ENCODE results near the gene TBC1D3. TPM values are rescaled to one million over a fixed set of nuclear protein-coding genes. Genes with fewer than 3 reads are reported as not detected.
"Not testable (repeated sequence)": the region's sequence is repeated elsewhere in the genome, so short reads cannot be mapped to it uniquely, and the experiment has no call there.

The TBC1D3 gene
- 1 to 10 TPM in 1 of 2 experiments, not detected in 1; 1.6 TPM for total RNA-seq
- polyA plus RNA-seq = not detected

GRCh38 chr17:38192455-38192854, at the start of gene TBC1D3:
Gene TBC1D3, minus strand, starts transcription at chr17:38192555. Its CDS starts 1,526 bp downstream, at chr17:38191029.
- POLR2A ChIA-PET; H3K27ac ChIP-seq (ENCODE audit: low read depth, low read length); H3K9me3 Mint-ChIP-seq; H3K4me3 Mint-ChIP-seq; H3K27me3 Mint-ChIP-seq; H3K27ac Mint-ChIP-seq; H3K36me3 ChIP-seq (ENCODE audit: insufficient read depth, low read length); H3K36me3 Mint-ChIP-seq; H3K27me3 ChIP-seq (ENCODE audit: insufficient read depth, low read length, poor library complexity, severe bottlenecking); H3K4me3 ChIP-seq (ENCODE audit: low read length); H3K9me3 ChIP-seq (ENCODE audit: low read length); DNase-seq; H3K4me1 ChIP-seq (ENCODE audit: insufficient read depth, low read length); CTCF ChIA-PET; H3K4me1 Mint-ChIP-seq: not testable (repeated sequence)

DNA sequence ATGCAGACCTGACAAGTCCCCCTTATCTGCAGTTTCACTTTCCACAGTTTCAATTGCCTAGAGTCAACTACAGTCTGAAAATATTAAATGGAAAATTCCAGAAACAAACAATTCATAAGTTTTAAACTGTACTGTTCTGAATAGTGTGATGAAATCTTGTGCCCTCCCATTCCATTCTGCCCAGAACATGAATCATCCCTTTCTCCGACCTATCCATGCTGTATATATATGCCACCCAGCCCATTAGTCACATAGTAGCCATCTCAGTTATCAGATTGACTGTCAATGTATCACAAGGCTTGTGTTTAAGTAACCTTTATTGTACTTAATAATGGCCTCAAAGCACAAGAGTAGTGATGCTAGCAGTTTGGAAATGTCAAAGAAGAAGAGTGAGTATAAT, 40.4 kb upstream of the TBC1D3 start:
- H3K36me3 Mint-ChIP-seq; H3K4me1 ChIP-seq (ENCODE audit: insufficient read depth, low read length); H3K9me3 ChIP-seq (ENCODE audit: low read length); H3K4me3 ChIP-seq (ENCODE audit: low read length); H3K4me3 Mint-ChIP-seq; H3K36me3 ChIP-seq (ENCODE audit: insufficient read depth, low read length); H3K27ac Mint-ChIP-seq; H3K9me3 Mint-ChIP-seq; H3K27me3 Mint-ChIP-seq; H3K27me3 ChIP-seq (ENCODE audit: insufficient read depth, low read length, poor library complexity, severe bottlenecking); POLR2A ChIA-PET; DNase-seq; H3K4me1 Mint-ChIP-seq; CTCF ChIA-PET; H3K27ac ChIP-seq (ENCODE audit: low read depth, low read length): not testable (repeated sequence)

- H3K27ac ChIP-seq (ENCODE audit: low read depth, low read length); H3K9me3 Mint-ChIP-seq; H3K4me3 ChIP-seq (ENCODE audit: low read length); H3K36me3 Mint-ChIP-seq; DNase-seq; H3K27me3 ChIP-seq (ENCODE audit: insufficient read depth, low read length, poor library complexity, severe bottlenecking); H3K4me3 Mint-ChIP-seq; H3K4me1 ChIP-seq (ENCODE audit: insufficient read depth, low read length); CTCF ChIA-PET; H3K27ac Mint-ChIP-seq; POLR2A ChIA-PET; H3K9me3 ChIP-seq (ENCODE audit: low read length); H3K36me3 ChIP-seq (ENCODE audit: insufficient read depth, low read length); H3K27me3 Mint-ChIP-seq; H3K4me1 Mint-ChIP-seq: not testable (repeated sequence)
Measured at GRCh38 chr17:38225844-38226495, 33.6 kb upstream of the TBC1D3 start.

GRCh38 chr17:38220867-38221266, 28.5 kb upstream of the TBC1D3 start:
- H3K9me3 Mint-ChIP-seq; H3K9me3 ChIP-seq (ENCODE audit: low read length); H3K4me1 Mint-ChIP-seq; CTCF ChIA-PET; H3K36me3 ChIP-seq (ENCODE audit: insufficient read depth, low read length); H3K4me1 ChIP-seq (ENCODE audit: insufficient read depth, low read length); H3K4me3 ChIP-seq (ENCODE audit: low read length); H3K36me3 Mint-ChIP-seq; H3K27me3 Mint-ChIP-seq; DNase-seq; H3K4me3 Mint-ChIP-seq; H3K27me3 ChIP-seq (ENCODE audit: insufficient read depth, low read length, poor library complexity, severe bottlenecking); H3K27ac Mint-ChIP-seq; POLR2A ChIA-PET; H3K27ac ChIP-seq (ENCODE audit: low read depth, low read length): not testable (repeated sequence)

GRCh38 chr17:38200271-38200670, 7.9 kb upstream of the TBC1D3 start:
- H3K36me3 Mint-ChIP-seq; H3K4me1 Mint-ChIP-seq; POLR2A ChIA-PET; H3K27ac ChIP-seq (ENCODE audit: low read depth, low read length); H3K9me3 Mint-ChIP-seq; CTCF ChIA-PET; H3K27me3 Mint-ChIP-seq; H3K4me3 ChIP-seq (ENCODE audit: low read length); H3K4me1 ChIP-seq (ENCODE audit: insufficient read depth, low read length); DNase-seq; H3K27ac Mint-ChIP-seq; H3K36me3 ChIP-seq (ENCODE audit: insufficient read depth, low read length); H3K4me3 Mint-ChIP-seq; H3K27me3 ChIP-seq (ENCODE audit: insufficient read depth, low read length, poor library complexity, severe bottlenecking); H3K9me3 ChIP-seq (ENCODE audit: low read length): not testable (repeated sequence)

DNA sequence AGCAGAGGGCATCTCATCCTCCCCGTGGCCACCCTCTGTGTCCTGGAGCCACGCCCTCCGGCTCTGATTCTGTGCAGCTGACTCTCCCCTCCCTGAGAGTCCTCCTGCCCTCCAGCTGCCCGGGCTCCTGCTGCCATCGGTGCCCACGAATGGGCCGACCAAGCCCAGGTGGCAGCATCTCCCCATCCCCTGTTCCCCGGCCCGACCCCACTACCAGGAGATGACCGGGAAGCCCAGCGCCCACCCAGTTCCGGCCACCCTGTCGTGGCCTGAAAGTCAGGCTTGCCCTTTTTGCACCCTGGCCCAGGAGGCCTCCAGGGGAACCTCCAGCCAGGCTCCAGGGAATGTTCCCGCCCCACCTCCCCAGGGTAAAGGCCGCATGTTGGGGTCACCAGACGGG, 57.5 kb downstream of the TBC1D3 start:
- H3K27ac ChIP-seq (ENCODE audit: low read depth, low read length); POLR2A ChIA-PET; H3K36me3 Mint-ChIP-seq; CTCF ChIA-PET; H3K4me1 ChIP-seq (ENCODE audit: insufficient read depth, low read length); H3K9me3 Mint-ChIP-seq; H3K4me3 ChIP-seq (ENCODE audit: low read length); H3K9me3 ChIP-seq (ENCODE audit: low read length); H3K4me1 Mint-ChIP-seq; H3K4me3 Mint-ChIP-seq; H3K36me3 ChIP-seq (ENCODE audit: insufficient read depth, low read length); H3K27me3 Mint-ChIP-seq; H3K27me3 ChIP-seq (ENCODE audit: insufficient read depth, low read length, poor library complexity, severe bottlenecking); H3K27ac Mint-ChIP-seq: not testable (repeated sequence)
- peak in 1 of 5 donors; percentile 1 for DNase-seq

Other genes starting within 250 kb of the TBC1D3 start
- gene TBC1D3L, start 203.5 kb downstream of the TBC1D3 start, total RNA-seq = 1 to 10 TPM; 6.1 to 6.6 TPM
- 1.6 TPM for gene TBC1D3L, start 203.5 kb downstream of the TBC1D3 start, polyA plus RNA-seq
- gene TBC1D3D, start 188.6 kb downstream of the TBC1D3 start, total RNA-seq = 1 to 10 TPM in 1 of 2 experiments, under 1 TPM in 1; 0.86 to 1.1 TPM
- gene TBC1D3D, start 188.6 kb downstream of the TBC1D3 start, polyA plus RNA-seq = not detected
- gene TBC1D3C, start 123.9 kb downstream of the TBC1D3 start, total RNA-seq = 1 to 10 TPM in 1 of 2 experiments, not detected in 1; 1.6 TPM
- gene TBC1D3C, start 123.9 kb downstream of the TBC1D3 start, polyA plus RNA-seq = not detected
- under 1 TPM in 1 of 2 experiments, not detected in 1; 0.24 TPM for gene TBC1D3E, start 64.6 kb downstream of the TBC1D3 start, total RNA-seq
- not detected for gene TBC1D3E, start 64.6 kb downstream of the TBC1D3 start, polyA plus RNA-seq
- 10 to 100 TPM; 70.0 to 74.5 TPM for gene MRPL45, start 104.6 kb upstream of the TBC1D3 start, total RNA-seq
- gene MRPL45, start 104.6 kb upstream of the TBC1D3 start, polyA plus RNA-seq = 25.7 TPM
- under 1 TPM; 0.07 to 0.09 TPM for gene GPR179, start 151.4 kb upstream of the TBC1D3 start, total RNA-seq
- gene GPR179, start 151.4 kb upstream of the TBC1D3 start, polyA plus RNA-seq = not detected
- gene SOCS7, start 159.3 kb upstream of the TBC1D3 start, total RNA-seq = 10 to 100 TPM; 22.0 to 23.7 TPM
- 0.98 TPM for gene SOCS7, start 159.3 kb upstream of the TBC1D3 start, polyA plus RNA-seq
- 1 to 10 TPM in 1 of 2 experiments, under 1 TPM in 1; 0.48 to 1.0 TPM for gene ARHGAP23, start 235.9 kb upstream of the TBC1D3 start, total RNA-seq
- not detected for gene ARHGAP23, start 235.9 kb upstream of the TBC1D3 start, polyA plus RNA-seq